GM19238 (cell line): ENCODE data around the gene NEUROG3.

ENCODE experiments used
- DNase-seq: peaks from one replicate; pipeline ENCODE4 v3.0.0; 2011; ENCODE audit warnings: low spot score; ENCODE audit not compliant: insufficient read length

Gene NEUROG3, protein sequence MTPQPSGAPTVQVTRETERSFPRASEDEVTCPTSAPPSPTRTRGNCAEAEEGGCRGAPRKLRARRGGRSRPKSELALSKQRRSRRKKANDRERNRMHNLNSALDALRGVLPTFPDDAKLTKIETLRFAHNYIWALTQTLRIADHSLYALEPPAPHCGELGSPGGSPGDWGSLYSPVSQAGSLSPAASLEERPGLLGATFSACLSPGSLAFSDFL

DNA sequence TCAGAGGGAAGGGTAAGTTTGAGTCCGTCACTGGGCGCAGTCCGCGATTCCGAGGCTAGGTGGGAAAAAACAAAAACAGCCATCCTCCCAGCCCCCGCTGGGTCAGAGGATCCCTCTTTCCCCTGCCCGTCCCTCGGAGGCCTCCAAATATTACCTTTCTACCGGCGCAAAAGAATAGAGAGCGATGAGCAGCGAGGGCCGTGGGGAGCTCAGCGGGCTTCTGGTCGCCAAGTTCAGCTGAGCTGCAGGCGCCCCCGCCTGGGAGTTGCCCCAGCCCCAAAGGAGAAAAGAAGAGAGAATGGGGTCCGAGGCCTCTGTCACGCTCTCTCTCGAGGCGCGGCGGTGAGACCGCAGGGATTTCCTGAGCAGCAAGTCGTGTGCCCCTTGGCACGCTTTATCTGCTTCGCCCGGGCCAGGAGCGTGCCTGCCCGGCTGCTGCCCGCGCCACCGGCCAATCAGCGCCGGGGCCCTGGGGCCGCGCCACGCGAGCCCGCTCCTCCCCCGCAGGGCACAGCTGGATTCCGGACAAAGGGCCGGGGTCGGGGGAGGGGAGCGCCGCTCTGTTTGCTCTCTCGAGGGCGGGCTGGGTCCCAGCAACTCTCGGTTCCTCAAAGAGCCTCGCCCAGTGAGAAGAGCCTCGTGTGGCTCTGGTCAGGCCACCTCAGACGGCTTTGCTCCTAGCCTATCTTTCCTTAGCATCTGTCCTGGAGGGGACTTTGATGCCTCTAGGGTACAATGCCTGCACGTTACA, at the start of gene NEUROG3:
Gene NEUROG3, minus strand, starts transcription at position 367 of the 751 bp plus-strand sequence. CDS start 379 bp downstream, outside the sequence.
- DNase-seq: no peak

DNA sequence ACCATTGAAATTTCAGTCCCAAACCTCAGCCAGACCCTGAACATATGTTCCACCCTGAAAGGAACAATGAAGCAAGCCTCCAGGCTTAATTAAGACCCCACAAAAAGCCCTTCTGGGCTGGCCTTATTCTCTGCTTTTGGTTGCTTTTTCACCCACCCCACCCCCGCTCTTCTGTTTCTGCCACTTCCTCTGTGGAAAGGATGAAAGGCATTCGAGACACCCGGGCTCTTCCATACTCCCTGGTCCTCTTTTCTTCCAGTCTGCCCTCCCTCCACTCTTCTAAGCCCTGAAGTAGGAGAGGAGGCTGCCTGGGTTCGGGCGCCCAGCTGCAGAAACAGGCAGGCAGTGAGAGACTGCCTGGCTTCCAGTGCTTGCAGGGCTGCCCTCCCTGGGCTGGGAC, 47.4 kb upstream of the NEUROG3 start:
- DNase-seq: no peak

DNA sequence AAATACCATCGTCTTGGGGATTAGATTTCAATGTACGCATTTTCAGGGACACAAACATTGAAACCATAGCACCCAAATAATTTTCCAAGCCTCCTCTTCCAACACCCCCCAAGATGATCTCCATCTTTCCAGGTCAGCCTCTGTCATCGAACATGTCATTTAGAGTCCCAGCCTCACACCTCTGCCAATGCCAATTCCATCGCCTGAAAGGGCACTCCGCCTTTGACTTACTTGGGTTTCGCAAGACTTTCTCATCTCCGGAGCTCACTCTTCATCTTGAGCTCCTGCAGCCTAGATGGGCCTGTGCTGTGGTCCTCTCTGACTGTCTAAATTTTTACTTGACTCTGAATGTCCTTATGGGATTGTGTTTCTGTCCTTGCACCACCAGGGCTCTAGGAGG, 46.4 kb upstream of the NEUROG3 start:
- no peak for DNase-seq

DNA sequence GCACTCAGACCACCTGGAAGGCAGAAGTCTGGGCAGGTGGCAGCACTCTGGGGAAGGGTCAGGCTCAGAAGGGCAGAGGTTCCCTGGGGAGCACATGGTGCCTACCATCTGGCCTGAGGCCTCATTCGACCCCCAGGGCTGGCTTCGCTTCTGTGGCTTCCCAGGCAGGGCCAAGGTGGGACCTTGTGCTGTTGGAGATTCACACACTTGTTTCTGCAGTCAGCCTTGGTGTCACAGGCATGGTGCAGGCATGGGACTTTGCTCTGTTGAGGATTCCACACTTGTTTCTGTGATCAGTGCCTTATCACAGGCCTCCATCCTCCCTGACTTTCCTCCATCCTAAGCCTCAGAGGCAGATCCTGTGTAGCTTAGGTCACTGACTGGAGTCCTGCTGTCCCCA, 45.5 kb upstream of the NEUROG3 start:
- no peak for DNase-seq

DNA sequence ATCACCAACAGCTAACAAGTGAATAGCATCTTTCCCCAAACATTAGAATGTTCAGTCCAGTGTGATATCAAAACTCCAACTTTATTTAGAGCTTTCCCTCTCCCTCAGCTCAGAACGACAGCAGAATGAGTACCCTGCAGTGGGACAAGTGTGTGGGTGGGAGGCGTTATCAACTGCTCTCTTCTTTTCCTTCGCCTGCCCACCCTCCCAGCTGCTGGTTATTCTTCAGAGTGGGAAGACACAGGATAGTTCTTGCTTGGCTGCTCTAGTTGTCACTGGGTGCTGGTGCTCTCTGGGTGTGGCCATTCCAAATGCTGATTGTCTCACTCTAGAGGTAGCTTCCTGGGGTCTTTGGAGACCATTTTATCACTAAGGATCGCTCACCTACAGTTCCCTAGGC, 43.1 kb upstream of the NEUROG3 start:
- no peak for DNase-seq

DNA sequence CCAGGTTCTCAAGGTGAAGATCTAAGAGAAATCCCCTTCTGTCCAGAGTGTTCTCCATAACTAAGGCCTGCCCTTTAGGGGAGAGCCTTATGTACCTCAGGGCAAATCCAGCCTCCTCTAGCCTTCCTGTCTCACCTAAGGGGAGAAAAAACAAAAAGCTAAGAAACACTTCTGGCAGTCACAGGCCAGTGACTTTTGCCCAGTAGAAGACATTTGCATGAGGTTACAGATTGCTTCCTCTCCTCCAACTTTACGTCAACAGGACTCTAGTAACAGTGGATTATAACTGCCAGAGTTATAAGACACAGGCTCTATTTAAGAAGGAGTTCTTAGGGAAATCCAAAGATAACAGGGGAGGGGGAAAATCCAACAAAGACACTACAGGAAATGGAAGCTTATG, 40.9 kb upstream of the NEUROG3 start:
- no peak for DNase-seq

DNA sequence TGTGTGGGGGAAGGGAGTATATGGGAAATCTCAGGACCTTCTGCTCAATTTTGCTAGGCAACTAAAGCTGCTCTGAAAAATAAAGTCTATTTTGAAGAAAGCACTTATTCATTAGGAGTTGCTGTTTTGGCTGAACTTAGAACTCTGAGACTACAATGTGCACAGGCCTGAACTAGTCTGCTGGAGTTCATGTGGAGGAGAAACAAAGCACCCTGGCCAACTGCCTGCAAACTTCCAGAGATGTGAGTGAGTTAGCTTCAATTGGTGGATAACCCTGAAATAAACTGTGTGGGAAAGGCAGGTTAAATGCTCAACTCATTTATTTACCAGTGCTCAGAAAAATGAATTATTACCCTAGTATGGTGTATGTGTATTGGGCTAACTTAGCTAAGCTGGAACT, 39.5 kb upstream of the NEUROG3 start:
- DNase-seq: no peak

DNA sequence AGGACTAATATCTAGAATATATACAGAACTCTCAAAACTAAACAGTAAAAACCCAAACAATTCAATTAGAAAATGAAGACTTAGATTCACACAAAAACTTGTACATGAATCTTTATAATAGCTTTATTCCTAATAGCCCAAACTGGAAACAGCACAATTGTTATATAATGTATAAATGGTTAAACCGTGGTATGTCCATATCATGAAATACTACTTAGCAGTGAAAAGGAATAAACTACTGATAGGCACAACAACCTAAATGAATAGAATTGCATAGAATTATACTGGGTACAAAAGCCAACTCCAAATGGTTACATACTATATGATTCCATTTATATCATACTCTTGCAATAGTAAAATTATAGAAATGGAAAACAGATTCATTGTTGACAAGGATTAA, 35.9 kb upstream of the NEUROG3 start:
- DNase-seq: no peak

DNA sequence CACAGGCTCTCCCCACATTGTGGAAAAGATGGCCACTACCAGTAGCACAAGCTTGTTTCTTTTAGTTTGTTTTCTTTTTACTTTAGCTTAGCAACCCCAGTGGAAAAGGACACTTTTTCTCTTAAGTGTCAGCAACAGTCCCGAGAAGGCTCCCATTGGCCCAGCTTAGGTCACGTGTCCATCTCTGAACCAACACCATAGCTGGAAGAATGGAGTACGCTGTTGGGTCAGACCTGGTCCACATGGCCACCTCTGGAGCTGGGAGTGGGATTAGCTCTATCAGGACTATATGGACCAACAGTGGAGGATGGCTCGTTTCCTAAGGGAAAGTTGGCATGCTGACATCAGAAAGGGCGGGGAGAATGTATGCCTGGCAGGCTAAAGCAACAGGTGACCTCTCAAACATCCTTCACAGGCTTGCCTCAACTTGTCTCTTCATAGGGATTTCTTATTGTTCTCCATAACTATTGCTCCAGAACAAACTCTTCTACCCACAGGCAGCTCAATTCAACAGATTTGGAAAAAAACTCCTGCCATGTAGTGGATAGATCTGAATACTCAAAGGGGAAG, 27.6 kb upstream of the NEUROG3 start:
- no peak for DNase-seq

DNA sequence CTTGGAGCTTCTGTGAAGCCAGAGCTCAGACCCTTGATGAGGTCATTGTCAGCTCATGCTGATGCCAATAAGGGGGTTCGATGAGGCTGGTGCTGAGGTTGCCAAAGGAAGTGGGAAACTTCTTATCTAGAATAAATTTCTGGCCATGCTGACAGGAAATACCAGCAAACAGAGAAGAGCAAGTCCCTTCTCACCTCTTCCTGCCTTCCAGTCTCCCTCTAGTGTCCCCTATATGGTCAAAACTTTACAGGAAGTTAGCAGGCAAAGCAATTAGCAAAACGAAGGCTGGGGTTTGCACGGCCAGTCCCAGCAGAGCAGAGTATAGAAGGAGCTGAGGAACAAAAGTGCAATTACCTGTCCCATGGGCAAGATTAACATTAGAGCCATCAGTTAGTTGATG, 15.1 kb upstream of the NEUROG3 start:
- DNase-seq: no peak

DNA sequence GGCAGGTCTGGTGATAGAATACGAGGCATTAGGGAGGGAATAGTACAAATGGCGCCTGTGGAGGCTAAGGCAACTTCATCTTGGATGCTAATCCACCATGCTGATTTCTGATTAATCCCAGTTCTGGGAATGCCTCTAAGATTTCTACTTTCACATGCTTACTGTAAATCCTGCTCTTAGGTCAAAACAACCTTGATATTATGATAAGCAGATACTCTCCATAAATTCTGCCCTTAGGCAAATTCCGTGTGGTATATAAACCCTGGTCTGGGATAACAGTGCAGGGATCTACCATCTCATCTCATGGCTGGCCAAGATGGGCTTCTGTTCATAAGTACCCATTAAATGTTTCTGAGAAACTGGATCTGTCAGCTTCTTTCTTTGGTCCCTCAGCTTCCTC, 11.4 kb upstream of the NEUROG3 start:
- no peak for DNase-seq

DNA sequence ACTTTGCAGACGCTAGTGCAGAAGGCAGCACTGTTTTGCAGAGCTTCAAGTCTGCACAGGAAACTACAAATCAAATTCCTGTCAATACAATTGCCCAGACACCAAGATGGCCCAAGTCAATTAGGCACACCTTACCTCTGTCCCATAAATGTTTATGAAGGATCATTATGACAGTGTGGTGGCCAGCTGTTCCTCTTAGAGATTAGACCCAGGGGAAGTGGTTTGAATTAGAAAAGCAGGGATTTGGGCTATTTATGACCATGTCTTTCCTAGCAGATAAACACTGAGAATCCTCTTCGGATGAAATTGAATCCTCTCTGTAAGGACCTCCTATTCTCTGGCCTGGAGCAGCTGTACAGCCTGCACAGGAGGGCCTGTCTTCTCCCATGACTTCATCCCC, 9.9 kb upstream of the NEUROG3 start:
- DNase-seq: no peak

DNA sequence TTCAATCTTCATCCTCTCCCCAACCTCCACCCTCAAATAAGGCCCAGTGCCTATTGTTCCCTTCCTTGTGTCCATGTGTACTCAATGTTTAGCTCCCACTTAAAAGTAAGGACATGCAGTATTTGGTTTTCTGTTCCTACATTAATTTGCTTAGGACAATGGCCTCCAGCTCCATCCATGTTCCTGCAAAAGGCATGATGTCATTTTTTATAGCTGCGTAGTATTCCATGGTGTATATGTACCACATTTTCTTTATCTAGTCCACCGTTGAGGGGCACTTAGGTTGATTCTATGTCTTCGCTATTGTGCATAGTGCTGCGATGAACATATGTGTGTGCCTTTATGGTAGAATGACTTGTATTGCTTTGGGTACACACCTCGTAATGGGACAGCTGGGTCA, 7.2 kb upstream of the NEUROG3 start:
- DNase-seq: no peak

DNA sequence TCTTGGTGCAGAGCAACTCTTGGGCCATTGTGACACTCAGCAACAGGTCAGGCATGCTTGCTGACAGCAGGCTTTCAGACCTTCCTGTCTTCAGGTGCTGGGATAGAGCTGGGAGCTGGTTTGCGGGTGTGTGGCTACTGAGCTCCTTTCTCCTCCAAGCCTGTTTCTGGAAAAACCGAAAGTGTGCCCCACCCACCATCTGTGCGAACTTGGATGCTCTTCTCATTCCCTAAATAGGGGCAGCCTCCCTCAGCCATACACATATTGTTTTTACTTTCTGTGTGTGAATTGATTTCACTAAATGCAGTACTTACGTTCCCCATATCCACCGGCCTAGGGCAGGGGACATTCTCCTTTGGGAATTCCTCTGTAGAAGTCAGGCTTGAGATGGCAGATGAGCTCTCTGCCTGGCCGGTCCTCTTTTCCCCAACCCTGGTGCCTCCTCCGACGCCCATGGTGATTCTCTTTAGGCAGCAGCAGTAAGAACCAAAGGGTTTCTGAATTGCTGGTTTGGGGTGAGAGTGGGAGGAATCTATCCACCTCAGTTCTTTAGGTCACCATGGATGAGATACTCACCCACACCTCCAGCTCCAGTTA, 6.3 kb upstream of the NEUROG3 start:
- no peak for DNase-seq

DNA sequence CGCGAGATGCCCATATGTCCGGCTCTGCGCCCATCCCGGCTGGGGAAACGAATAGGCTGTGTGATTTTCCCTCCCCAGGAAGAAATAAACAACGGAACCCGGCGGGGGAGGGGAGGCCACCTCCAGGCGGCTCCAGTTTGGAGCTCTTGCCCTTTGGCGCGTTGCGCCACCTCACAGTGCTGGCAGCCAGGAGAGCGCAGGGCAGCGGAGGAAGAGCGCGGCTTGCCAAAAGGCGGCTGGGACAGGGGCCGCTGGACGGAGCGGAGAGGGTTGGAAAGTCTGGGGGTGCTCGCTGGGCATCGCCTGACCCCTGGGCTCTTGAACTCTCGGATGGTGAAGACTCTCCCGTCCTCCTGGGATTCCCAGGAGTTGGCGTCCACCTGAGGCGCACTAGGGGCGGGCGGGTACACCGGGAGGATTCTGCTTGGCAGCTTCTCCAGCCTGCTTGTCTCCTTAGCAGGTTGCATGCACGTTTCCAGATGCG, 5.3 kb upstream of the NEUROG3 start:
- no peak for DNase-seq

DNA sequence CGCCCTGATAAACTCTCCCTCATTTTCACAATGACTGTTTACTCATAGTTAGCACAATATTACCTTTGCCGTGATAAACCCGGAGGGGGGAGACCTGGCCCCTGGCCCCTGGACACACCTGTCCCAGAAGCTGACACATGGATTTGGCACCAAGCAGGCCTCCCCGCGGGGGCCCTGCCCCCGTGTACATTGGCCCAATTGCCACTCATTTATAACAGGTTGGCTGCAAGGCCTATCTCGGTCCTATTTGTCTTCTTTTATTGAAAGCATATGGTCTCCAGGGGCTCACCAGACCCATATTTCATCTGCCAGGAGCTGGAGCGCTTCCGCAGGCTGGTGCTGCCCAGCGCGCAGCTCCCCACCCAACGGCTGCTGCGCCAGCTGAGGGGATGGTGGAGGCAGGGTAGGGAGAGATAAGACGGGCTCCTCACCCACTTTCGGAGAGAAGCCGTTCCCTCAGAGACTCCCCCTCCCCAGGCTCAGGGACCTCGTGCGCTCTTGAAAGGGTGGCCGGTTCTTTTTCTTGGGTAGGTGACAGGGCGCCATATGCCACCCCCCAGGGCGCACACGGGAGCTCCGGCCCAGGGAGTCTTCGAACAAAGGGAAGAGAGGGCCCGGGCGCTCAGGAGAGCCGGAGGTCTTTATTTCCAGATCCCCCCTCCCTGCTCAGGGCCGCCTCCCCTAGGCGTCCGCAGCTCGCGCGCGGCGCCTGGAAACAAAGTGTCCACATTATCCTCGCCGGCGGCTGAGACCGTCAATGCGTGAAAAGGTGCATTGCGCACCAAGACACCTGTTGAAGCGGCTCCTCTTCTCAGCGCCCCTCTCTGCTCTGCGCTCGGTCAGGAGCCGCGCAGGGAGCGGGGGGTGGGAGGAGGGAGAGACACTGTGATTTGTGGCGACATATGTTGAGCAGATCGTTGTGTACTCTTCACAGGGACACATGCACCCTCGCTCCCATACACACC, 4.3 kb upstream of the NEUROG3 start:
- no peak for DNase-seq

DNA sequence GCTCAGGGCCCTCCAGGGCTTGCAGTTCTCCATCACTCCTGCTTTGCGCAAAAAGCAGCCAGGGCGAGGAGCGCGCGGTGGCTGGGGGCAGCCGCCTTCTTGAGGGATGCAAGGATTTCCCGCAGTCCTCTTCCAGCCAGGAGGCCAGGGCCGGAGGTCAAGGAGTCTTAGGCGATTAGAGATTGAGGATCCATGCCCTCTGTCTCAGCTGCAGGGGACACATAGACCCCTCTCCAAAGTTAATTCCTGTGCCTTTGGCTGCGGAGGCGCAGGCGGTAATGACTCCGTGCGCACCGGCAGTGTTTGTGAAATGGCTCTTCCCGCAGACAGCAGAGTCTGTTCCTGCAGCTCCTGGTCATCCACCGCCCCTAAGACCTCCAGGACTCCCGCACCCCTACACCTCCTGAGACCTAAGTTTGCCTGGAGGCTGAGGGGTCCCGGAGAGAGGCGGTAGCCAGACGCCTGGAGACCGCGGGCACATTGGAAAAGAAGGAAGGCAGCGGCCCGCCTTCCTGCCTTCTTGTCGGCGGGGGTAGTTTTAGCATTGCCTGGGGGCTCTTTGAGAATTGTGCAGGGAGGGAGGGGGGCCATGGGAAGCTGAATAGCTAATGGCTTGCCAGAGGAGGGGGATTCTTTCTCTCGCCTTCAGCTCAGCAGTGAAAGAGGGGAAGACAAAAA, 3.3 kb upstream of the NEUROG3 start:
- no peak for DNase-seq

DNA sequence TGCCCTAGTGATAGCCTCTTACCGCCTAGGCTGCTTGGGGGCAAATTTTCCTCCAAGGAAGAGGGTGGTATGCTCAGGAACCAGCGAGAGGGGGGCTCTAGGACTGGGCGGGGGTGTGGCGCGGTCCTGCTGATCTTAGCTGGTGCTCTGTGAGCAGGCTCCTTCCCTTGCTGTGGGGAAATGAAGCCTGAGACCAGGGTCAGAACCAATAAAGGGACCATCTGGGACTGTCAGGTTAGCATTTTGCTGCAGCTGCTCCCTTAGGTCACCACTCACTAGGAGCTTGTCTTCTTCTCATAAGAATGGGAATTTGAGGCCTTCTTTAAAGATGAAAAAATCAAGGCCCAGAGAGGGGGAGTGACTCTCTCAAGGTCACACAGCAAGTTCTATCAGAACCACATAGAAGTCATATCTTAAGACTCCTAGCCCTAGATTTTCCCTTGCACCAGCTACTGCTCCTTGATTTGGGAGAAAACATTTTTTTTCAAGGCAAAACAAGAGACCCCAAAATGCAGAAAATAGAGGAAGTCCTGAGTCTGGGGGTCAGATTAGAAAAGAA, 2.0 kb upstream of the NEUROG3 start:
- DNase-seq: no peak

DNA sequence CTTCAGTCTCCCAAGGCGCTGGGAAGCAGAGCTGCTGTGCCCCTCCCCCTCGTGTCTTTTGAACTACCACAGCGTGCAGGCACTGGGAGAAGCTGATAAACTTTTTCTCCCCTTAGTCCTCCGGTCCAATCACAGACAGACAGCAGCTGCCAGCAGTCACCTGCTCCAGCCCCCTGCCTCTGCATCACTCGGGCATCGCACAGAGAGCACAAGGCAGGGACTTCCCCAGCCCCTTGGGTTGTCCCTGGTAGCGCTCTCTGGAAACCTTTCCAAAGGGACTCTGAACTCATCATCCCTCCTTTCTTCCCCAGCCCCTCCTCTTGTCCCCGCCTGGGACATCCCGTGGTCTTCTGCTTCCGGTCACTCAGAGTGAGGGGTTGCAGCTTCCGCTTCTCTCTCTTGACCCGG, 1.4 kb upstream of the NEUROG3 start:
- no peak for DNase-seq
